ENCODE measurements around the gene PHF12. TPM values are rescaled to one million over a fixed set of nuclear protein-coding genes. Genes with fewer than 3 reads are reported as not detected.

The PHF12 gene
- 4.4 and 9.0 TPM in 2 replicates for total RNA-seq

- DNase-seq (ENCODE audit: low read depth in 2 of 2): peak; percentile 100
These were observed at the start of gene PHF12 for GRCh38 chr17:28951428-28951990. PHF12 (minus strand) TSS chr17:28951518; CDS start chr17:28950960, 558 bp downstream.

DNA sequence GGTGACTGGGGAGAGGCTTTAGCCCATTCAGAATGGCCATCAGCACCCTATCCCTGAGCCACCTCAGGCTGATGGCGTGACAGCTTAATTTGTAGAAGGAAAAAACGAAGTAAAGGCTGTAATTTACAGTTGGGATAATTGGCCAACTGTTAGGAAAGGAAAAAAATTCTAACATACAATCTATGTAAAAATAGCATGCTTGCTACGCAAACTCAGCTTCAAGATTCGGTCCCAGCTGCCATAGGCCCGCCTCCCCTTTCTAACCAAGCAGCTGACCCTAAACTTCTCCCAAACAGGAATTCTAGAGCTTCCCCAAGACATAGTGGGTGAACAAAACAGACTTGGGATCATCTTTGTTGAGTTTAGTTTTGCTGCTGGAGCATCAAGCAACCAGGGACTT is 49.7 kb upstream of the PHF12 start:
- no peak for DNase-seq (ENCODE audit: low read depth in 2 of 2)

GRCh38 chr17:28999206-28999605 is 47.9 kb upstream of the PHF12 start:
- DNase-seq (ENCODE audit: low read depth in 2 of 2): no peak

DNA sequence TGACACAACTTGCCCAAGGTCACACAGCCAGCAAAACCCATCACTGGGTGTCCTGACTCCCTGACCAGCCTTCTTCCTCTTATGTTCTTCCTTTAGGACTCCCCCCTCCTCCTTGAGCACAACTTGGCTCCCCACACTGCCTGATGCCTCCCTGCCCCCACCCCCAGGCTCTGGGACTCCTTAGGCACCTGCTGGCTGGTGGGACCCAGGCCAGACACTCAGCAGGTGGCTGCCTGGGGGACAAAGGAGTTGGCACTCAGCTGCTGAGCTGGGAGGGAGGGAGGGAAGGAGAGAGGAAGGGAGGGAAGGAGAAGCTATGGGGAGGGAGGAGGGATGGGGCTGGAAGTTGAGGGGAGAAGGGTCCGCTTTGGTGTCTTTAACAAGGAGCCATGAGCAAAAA is 46.5 kb upstream of the PHF12 start:
- no peak for DNase-seq (ENCODE audit: low read depth in 2 of 2)

DNA sequence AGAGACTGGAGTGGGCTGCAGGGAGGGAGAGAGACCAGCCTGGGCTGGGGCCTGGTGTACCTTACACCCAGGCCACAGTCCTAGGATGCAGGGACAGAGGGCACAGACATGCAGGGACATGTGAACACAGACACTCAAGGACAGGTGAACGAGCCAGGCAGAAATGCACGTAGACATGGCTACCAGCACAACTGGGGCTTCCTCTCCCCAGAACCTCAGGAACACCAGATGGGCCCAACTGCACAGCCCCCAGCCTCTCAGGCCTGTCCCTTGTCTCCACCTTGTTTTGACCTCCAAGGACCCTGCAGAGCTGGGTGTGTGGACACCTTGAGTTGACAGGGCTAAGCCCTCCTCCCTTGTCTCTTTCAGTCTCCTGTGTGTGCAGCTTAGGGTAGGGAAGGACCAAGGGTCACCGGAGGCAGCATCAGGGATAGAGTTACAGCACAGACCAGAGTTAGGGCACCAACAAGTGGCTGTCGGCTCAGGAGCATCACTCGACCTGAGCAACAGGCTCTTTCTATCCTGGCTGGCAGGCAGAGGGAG is 45.3 kb upstream of the PHF12 start:
- no peak for DNase-seq (ENCODE audit: low read depth in 2 of 2)

GRCh38 chr17:28993645-28994426 is 42.5 kb upstream of the PHF12 start:
- no peak for DNase-seq (ENCODE audit: low read depth in 2 of 2)

DNA sequence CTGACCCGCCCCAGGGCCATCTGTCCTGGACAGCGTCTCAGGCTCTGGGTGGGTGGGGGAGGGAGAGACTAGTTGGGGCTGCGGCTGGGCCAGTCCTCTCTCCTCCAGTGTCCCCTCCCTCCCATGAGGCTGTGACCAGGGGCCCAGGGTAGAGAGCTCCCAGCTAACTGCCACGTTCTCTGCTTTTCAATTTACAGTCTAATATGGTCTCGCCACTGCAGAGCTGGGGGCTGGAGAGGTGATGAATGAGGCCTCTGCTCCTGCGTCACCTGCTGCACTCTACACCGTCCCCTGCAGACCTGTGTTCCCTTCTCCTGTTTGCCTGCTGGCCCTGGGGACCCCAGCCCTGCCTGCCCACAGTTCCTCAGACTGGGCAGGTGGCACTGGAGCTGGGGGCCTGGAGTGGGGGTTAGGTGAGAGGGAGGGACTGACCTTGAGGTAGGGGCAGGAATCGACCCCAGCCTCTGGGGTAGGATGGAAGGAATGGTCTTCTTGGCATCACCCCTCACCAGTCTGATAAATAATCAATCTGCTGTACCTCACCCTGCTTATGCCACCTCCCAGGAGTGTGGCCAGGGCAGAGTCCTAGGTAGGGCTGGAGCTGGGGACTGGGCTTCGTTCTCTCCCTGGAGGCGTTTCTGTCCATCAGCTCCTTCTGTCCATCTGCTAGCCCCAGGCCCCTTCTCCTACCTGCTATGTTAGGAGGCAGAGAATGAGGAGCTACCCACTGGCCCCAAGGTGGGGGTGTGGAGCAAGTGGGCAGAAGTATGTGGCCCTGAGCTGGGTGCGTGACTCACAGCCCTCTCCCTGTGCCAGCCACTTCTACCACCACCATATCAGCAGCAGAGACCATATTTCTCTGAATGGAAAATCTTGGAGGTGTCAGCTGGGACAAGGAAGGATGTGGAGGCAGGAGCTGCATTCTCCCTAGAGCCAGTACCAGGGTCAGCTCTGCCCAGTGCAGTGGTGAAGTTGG is 41.6 kb upstream of the PHF12 start:
- DNase-seq (ENCODE audit: low read depth in 2 of 2): no peak

GRCh38 chr17:28992185-28992584 is 40.9 kb upstream of the PHF12 start:
- DNase-seq (ENCODE audit: low read depth in 2 of 2): no peak

- no peak for DNase-seq (ENCODE audit: low read depth in 2 of 2)
These were observed 40.5 kb upstream of the PHF12 start for GRCh38 chr17:28991779-28992178.

- no peak for DNase-seq (ENCODE audit: low read depth in 2 of 2)
These were observed 37.7 kb upstream of the PHF12 start for GRCh38 chr17:28989028-28989427.

GRCh38 chr17:28988475-28988874 is 37.2 kb upstream of the PHF12 start:
- DNase-seq (ENCODE audit: low read depth in 2 of 2): no peak

GRCh38 chr17:28986714-28987655 is 35.7 kb upstream of the PHF12 start:
- DNase-seq (ENCODE audit: low read depth in 2 of 2): no peak

GRCh38 chr17:28985950-28986713 is 34.8 kb upstream of the PHF12 start:
- DNase-seq (ENCODE audit: low read depth in 2 of 2): no peak

DNA sequence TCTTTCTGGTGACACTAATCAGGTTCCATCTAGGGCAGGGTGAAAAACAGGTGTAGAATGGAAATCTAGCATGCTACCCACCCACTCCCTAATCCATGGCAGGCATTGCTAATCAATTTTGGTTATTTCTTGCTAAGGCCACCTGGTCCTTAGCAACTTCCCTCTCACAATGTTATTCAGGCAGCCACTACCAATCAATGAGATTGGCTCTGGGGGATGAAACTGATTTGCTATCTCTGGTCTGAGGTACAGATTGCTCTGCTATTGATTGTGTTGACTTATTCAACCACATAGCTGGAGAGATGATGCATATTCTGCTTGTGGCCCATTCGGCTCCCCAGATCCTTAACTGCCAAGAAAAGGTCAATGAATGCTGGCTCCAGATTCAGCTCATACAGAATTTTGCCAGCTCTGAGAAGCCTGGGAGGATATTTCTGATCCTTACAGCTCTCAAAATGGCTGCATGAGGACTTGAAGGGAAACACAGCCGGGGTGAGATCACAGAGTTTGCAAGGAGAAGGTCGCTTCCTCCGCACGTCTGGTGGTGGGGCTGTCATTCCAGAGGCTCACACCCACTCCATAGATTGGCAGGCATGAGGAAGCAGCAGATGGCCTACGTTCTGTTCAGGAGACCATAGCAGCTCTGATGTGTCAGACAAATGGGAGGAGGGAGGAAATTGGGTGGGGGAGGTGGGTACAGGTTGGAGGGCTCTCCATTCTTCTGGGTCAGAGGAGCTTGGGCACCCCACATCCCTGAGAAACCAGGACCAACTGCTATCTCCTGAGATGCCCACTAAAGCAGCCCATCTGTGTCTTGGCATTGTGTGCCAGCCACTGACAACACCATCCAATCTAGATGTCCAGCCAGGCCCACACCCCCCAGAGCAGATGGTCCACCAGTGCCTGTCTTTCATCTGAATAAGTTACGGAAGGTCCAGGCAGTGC is 32.2 kb upstream of the PHF12 start:
- no peak for DNase-seq (ENCODE audit: low read depth in 2 of 2)

GRCh38 chr17:28982131-28982793 is 30.9 kb upstream of the PHF12 start:
- DNase-seq (ENCODE audit: low read depth in 2 of 2): peak; percentile 93 to 99

- DNase-seq (ENCODE audit: low read depth in 2 of 2): no peak
These were observed 27.1 kb upstream of the PHF12 start for GRCh38 chr17:28978356-28978964.

DNA sequence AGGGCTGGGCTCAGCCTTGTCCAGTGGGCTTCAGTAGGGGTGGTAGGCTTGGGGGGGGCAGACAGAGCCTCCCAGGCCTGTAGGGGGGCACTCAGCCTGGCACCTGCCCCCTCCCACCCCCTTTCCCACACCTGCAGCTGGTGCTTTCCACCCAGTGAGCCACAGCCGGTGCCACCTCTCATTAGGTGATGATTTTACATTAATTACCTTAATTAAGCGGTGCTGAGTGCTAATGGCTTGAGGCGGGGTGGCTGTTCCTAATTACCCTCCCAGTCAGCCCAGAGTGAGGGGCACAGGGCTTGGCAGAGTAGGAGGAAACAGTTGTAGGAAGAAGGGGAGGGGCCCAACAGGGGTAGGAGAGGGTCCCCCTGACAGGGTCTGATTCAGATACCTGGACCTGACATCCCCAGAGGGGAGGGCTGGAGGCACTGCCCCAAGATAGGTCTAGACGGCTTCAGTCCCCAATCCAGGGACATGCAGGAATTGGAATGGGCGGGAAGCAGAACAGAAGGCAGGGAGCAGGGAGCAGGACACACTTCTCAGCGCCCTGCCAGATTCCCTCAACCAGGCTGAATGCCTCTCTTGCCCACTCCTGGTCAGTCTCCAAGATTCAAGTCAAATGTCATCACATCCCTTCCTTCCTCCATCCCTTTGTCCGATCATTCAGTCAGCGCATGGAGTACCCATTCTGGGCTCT is 26.5 kb upstream of the PHF12 start:
- DNase-seq (ENCODE audit: low read depth in 2 of 2): no peak

All from dermis microvascular lymphatic vessel endothelial cell (primary cell).